ENCODE measurements around the gene GGTA1.

- peak; percentile 88 for TF ChIP-seq CTCF (IDR thresholded peaks at IDR 0.05)
- TF ChIP-seq, protein P1, sequence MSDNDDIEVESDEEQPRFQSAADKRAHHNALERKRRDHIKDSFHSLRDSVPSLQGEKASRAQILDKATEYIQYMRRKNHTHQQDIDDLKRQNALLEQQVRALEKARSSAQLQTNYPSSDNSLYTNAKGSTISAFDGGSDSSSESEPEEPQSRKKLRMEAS (IDR thresholded peaks at IDR 0.05; ENCODE audit: low read depth), result peak; percentile 61; the same call in 1 of the 2 replicates
- TF ChIP-seq SMC3 (IDR thresholded peaks at IDR 0.05; ENCODE audit: low read depth, low read length), result peak; percentile 94
- TF ChIP-seq ELF1 (IDR thresholded peaks at IDR 0.05), result no peak
- peak; percentile 28; the same call in 1 of the 2 replicates for TF ChIP-seq NRF1 (IDR thresholded peaks at IDR 0.05; ENCODE audit: low read depth, low read length)
- no peak for TF ChIP-seq EP300 (IDR thresholded peaks at IDR 0.05; ENCODE audit: borderline replicate concordance in 1 of 2, low read depth in 1 of 2, low read length in 1 of 2)
- TF ChIP-seq EZH2phosphoT487 (IDR thresholded peaks at IDR 0.05; ENCODE audit: borderline replicate concordance, low read depth), result no peak
- no peak for TF ChIP-seq PBX3 (IDR thresholded peaks at IDR 0.05)
- 0 out of 2 replicates have a peak, but pooled peaks have one; percentile 36 for TF ChIP-seq POLR2AphosphoS5 (IDR thresholded peaks at IDR 0.05; ENCODE audit: low read depth, low read length)
Measured at GRCh38 chr9:121545875-121546423, 46.3 kb upstream of the GGTA1 start.

Measured in SK-N-SH (cell line).